ENCODE data around the gene NOD1.

NOD1 gene

GRCh38 chr7:30469303-30469702 is 9.3 kb downstream of the NOD1 start:
- no peak overlapping the region for H3K4me3 ChIP-seq (replicated peaks in 1 of 2; ENCODE audit: low read depth in 2 of 2, low read length in 2 of 2)
- peak; percentile 58 for TF ChIP-seq CTCF (IDR thresholded peaks at IDR 0.05; ENCODE audit: low read depth, low read length)
- peak; percentile 100 for DNase-seq (ENCODE audit: low read depth in 2 of 2)

GRCh38 chr7:30468791-30469190 is 9.8 kb downstream of the NOD1 start:
- DNase-seq (ENCODE audit: low read depth in 2 of 2), result peak; percentile 70 to 80
- H3K4me3 ChIP-seq (replicated peaks in 1 of 2; ENCODE audit: low read depth in 2 of 2, low read length in 2 of 2), result no peak overlapping the region
- TF ChIP-seq CTCF (IDR thresholded peaks at IDR 0.05; ENCODE audit: low read depth, low read length), result no peak

GRCh38 chr7:30468041-30468440 is 10.5 kb downstream of the NOD1 start:
- peak in 1 of 2 donors; percentile 53 for DNase-seq (ENCODE audit: low read depth in 2 of 2)
- TF ChIP-seq CTCF (IDR thresholded peaks at IDR 0.05; ENCODE audit: low read depth, low read length), result no peak
- no peak overlapping the region for H3K4me3 ChIP-seq (replicated peaks in 1 of 2; ENCODE audit: low read depth in 2 of 2, low read length in 2 of 2)

GRCh38 chr7:30467271-30467670 is 11.3 kb downstream of the NOD1 start:
- no peak overlapping the region for H3K4me3 ChIP-seq (replicated peaks in 1 of 2; ENCODE audit: low read depth in 2 of 2, low read length in 2 of 2)
- DNase-seq (ENCODE audit: low read depth in 2 of 2), result no peak
- no peak for TF ChIP-seq CTCF (IDR thresholded peaks at IDR 0.05; ENCODE audit: low read depth, low read length)

- DNase-seq (ENCODE audit: low read depth in 2 of 2), result peak in 1 of 2 donors; percentile 62
- no peak for TF ChIP-seq CTCF (IDR thresholded peaks at IDR 0.05; ENCODE audit: low read depth, low read length)
- no peak overlapping the region for H3K4me3 ChIP-seq (replicated peaks in 1 of 2; ENCODE audit: low read depth in 2 of 2, low read length in 2 of 2)
These were observed 12.3 kb downstream of the NOD1 start for GRCh38 chr7:30466266-30466665.

GRCh38 chr7:30465811-30466180 is 12.8 kb downstream of the NOD1 start:
- TF ChIP-seq CTCF (IDR thresholded peaks at IDR 0.05; ENCODE audit: low read depth, low read length), result no peak
- DNase-seq (ENCODE audit: low read depth in 2 of 2), result no peak

GRCh38 chr7:30465046-30465810 is 13.4 kb downstream of the NOD1 start:
- H3K4me3 ChIP-seq (replicated peaks in 1 of 2; ENCODE audit: low read depth in 2 of 2, low read length in 2 of 2), result no peak overlapping the region
- TF ChIP-seq CTCF (IDR thresholded peaks at IDR 0.05; ENCODE audit: low read depth, low read length), result no peak
- peak in 1 of 2 donors; percentile 47 for DNase-seq (ENCODE audit: low read depth in 2 of 2)

More at GRCh38 chr7:30465811-30466180, 12.8 kb downstream of the NOD1 start:
- H3K4me3 ChIP-seq (replicated peaks in 1 of 2; ENCODE audit: low read depth in 2 of 2, low read length in 2 of 2), result no peak overlapping the region
